Naive thymus-derived CD4-positive, alpha-beta T cell (primary cell): ENCODE measurements around the gene LST1. TPM values are rescaled to one million over a fixed set of nuclear protein-coding genes. Genes with fewer than 3 reads are reported as not detected.

ENCODE experiments used
- ATAC-seq: fragments of 150-1000 bp; cut with Tn5 transposase; 2 replicates; pipeline ENCODE4 v1.10.0; 2021; ENCODE audit warnings: mild to moderate bottlenecking, moderate library complexity
- CTCF ChIA-PET: fragments of 350-600 bp; sonication (Branson Sonifier 250); formaldehyde crosslinking; loops from one replicate; lab custom pipeline; 2021; ENCODE audit warnings: antibody characterized with exemption; lab: Charles Lee
- POLR2A ChIA-PET: fragments of 350-600 bp; sonication (Branson Sonifier 250); formaldehyde crosslinking; loops from one replicate; lab custom pipeline; 2021; ENCODE audit warnings: antibody characterized with exemption, inconsistent platforms; lab: Charles Lee
- DNase-seq, 9 donors: peaks; one replicate each; pipeline versions ENCODE4 v3.0.0 to v3.0.0-alpha.2; 2020 to 2022; ENCODE audit warnings: mixed read lengths in 1 of 9
- H3K27ac ChIP-seq: one replicate; pipeline ENCODE4 v1.7.0; 2013; ENCODE audit warnings: mild to moderate bottlenecking, low read depth, low read length, moderate library complexity
- H3K27me3 ChIP-seq, 2 donors: one replicate each; pipeline ENCODE4 v1.7.0; 2013; ENCODE audit warnings: low read length in 2 of 2, mild to moderate bottlenecking in 2 of 2, moderate library complexity in 2 of 2; ENCODE audit not compliant: control insufficient read depth in 2 of 2, insufficient read depth in 2 of 2
- H3K36me3 ChIP-seq, 3 experiments: 1 replicate in 2 of 3; 2 replicates in 1 of 3; pipeline ENCODE4 v1.7.0; 2013; ENCODE audit warnings: low read length in 3 of 3, mild to moderate bottlenecking in 3 of 3, moderate library complexity in 1 of 3; ENCODE audit not compliant: insufficient read depth in 3 of 3, control insufficient read depth in 2 of 3
- H3K4me1 ChIP-seq, 2 donors: one replicate each; pipeline ENCODE4 v1.7.0; 2013; ENCODE audit warnings: low read length in 2 of 2, mild to moderate bottlenecking in 2 of 2, moderate library complexity in 1 of 2; ENCODE audit not compliant: control insufficient read depth in 2 of 2, insufficient read depth in 2 of 2
- H3K4me3 ChIP-seq: 2 replicates; pipeline ENCODE4 v1.7.0; 2013; ENCODE audit warnings: mild to moderate bottlenecking, low read length
- H3K9me3 ChIP-seq, 3 experiments: 1 replicate in 2 of 3; 2 replicates in 1 of 3; pipeline ENCODE4 v1.7.0; 2013; ENCODE audit warnings: low read length in 3 of 3; ENCODE audit not compliant: control insufficient read depth in 2 of 3
- H3K27ac Mint-ChIP-seq, 9 donors: one replicate each; pipeline ENCODE4 v1.8.0; 2020 to 2022; ENCODE audit warnings: mixed read lengths in 9 of 9, mild to moderate bottlenecking in 8 of 9, moderate library complexity in 5 of 9, inconsistent platforms in 2 of 9
- H3K27me3 Mint-ChIP-seq, 5 donors: one replicate each; pipeline ENCODE4 v1.8.0; 2021 to 2022; ENCODE audit warnings: mixed read lengths in 5 of 5, mild to moderate bottlenecking in 1 of 5
- H3K36me3 Mint-ChIP-seq, 5 donors: one replicate each; pipeline ENCODE4 v1.8.0; 2020 to 2022; ENCODE audit warnings: mixed read lengths in 5 of 5, mild to moderate bottlenecking in 3 of 5, inconsistent platforms in 1 of 5
- H3K4me1 Mint-ChIP-seq, 7 donors: one replicate each; pipeline ENCODE4 v1.8.0; 2020 to 2022; ENCODE audit warnings: mixed read lengths in 7 of 7, mild to moderate bottlenecking in 3 of 7, inconsistent platforms in 1 of 7
- H3K4me3 Mint-ChIP-seq, 10 donors: one replicate each; pipeline ENCODE4 v1.8.0; 2020 to 2022; ENCODE audit warnings: mild to moderate bottlenecking in 10 of 10, mixed read lengths in 10 of 10, moderate library complexity in 6 of 10, inconsistent platforms in 2 of 10
- H3K9me3 Mint-ChIP-seq, 11 donors: one replicate each; pipeline ENCODE4 v1.8.0; 2020 to 2022; ENCODE audit warnings: mixed read lengths in 11 of 11, mild to moderate bottlenecking in 4 of 11, inconsistent platforms in 1 of 11, moderate library complexity in 1 of 11
- intact Hi-C, 2 donors: fragments of 100-400 bp; cut with micrococcal nuclease; formaldehyde crosslinking; loops; one replicate each; pipeline ENCODE4 v1.15.1; 2023
- polyA plus RNA-seq, 2 donors: library from polyadenylated mRNA; unstranded; fragments of 300-500 nt; fragmentation: Illumina TruSeq; gene quantifications; one replicate each; pipeline ENCODE4 v1.2.3, GENCODE V29; 2021
- total RNA-seq, 6 experiments: library from RNA in 5 of 6; stranded (reverse) in 5 of 6; gene quantifications; 1 replicate in 5 of 6; 2 replicates in 1 of 6; pipeline ENCODE4 v1.2.3 and lab custom pipeline; 2021 to 2026

The LST1 gene
- total and polyA plus RNA-seq, 7 experiments from 2014 or later = 8.4 to 234 (median 16.2) TPM

DNA sequence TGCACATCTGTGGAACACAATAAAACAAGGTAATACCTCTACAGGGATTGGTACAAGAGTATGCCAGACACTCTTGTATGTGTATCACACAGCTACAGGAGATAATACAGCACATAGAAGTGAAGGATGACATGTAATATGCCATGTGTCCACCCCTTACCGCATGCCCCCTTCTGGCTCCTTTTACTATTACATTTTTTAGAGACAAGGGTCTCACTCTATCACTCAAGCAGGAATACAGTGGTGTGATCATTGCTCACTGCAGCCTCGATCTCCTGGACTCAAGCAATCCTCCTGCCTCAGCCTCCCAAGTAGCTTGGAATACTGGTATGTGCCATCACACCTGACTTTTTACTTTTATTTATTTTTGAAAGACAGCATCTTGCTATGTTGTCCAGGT, 10.9 kb downstream of the LST1 start:
- no peaks in the 10 kb centered on the region for H3K9me3 ChIP-seq
- intact Hi-C loops = loop anchor here (1.0 to 5.0 kb wide), 5 partner anchors 15 to 195 kb away; partner anchors contain the start of genes LTB (in 1 of the 2), MICA (in 1 of the 2) and PRRC2A (in 1 of the 2)
- Mint-ChIP-seq H3K36me3 (no peaks in the 10 kb centered on the region), H3K27me3 (no peaks in the 10 kb centered on the region), H3K9me3 (peaks cover 0 to 1% (median 0%) of the 10 kb centered on the region in 11 donors), H3K4me1 (peaks cover 34 to 60% (median 55%) of the 10 kb centered on the region in 7 donors), H3K27ac (peak overlapping the region; percentile 52 to 95 (median 81)), H3K4me3 (peak overlapping the region in 9 of 10 donors; percentile 38 to 68 (median 55))
- no peaks in the 10 kb centered on the region for H3K27me3 ChIP-seq
- peak; percentile 89 for ATAC-seq
- peaks cover 34 to 44% of the 10 kb centered on the region in 2 donors for H3K4me1 ChIP-seq
- peak in 7 of 9 donors; percentile 68 to 83 (median 79) for DNase-seq
- ChIA-PET POLR2A (interaction anchor here (0.6 to 66.4 kb wide), 6 partner anchors 19 to 1067 kb away, joined by 3 to 3078 read pairs (median 5); partner anchors contain the start of genes AIF1, ATP6V1G2, DDX39B and LST1), CTCF (interaction anchor here (0.6 to 13.5 kb wide), 16 partner anchors 13 to 1399 kb away, joined by 3 to 687 read pairs (median 13); partner anchors contain the start of genes AIF1, ATP6V1G2, BAG6 and DDX39B)
- H3K27ac ChIP-seq = peak overlapping the region; percentile 47
- H3K36me3 ChIP-seq = no peaks in the 10 kb centered on the region
- no peak overlapping the region for H3K4me3 ChIP-seq

DNA sequence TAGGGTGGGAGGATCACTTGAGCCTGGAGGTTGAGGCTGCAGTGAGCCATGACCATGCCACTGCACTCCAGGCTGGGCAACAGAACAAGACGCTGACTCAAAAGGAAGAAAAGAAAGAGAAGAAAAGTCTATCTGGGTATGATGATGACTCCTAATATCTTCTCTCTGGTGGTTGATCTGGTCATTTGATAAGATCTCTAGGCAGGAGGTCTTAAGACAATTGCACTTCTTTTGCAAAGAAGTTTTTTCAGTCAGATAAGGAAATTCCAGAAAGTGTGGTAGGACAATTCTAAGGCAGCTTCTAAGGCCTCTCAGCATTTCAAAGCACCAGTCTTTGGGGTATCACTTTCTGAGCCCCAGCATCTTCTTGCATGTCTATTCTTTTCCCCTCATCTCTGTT, 21.2 kb downstream of the LST1 start:
- Mint-ChIP-seq H3K4me3 (no peak overlapping the region), H3K9me3 (no peaks in the 10 kb centered on the region), H3K27ac (no peak overlapping the region), H3K27me3 (peaks cover 0 to 3% (median 0%) of the 10 kb centered on the region in 5 donors), H3K4me1 (peaks cover 0 to 4% (median 0%) of the 10 kb centered on the region in 7 donors), H3K36me3 (no peaks in the 10 kb centered on the region)
- ATAC-seq = no peak
- Histone ChIP-seq H3K9me3 (no peaks in the 10 kb centered on the region), H3K4me3 (no peak overlapping the region), H3K27ac (no peak overlapping the region), H3K36me3 (no peaks in the 10 kb centered on the region), H3K27me3 (no peaks in the 10 kb centered on the region), H3K4me1 (no peaks in the 10 kb centered on the region)
- ChIA-PET POLR2A (interaction anchor here (0.6 to 66.4 kb wide), 3 partner anchors 43 to 543 kb away, joined by 3 to 3078 read pairs (median 3); partner anchors contain the start of genes ATP6V1G2, DDX39B, LST1 and LTA), CTCF (interaction anchor here (1.1 to 1.2 kb wide), 2 partner anchors 9 to 114 kb away, joined by 3 to 5 read pairs; no protein-coding TSS in a partner anchor)
- DNase-seq = no peak
- intact Hi-C loops = no loop called here

DNA sequence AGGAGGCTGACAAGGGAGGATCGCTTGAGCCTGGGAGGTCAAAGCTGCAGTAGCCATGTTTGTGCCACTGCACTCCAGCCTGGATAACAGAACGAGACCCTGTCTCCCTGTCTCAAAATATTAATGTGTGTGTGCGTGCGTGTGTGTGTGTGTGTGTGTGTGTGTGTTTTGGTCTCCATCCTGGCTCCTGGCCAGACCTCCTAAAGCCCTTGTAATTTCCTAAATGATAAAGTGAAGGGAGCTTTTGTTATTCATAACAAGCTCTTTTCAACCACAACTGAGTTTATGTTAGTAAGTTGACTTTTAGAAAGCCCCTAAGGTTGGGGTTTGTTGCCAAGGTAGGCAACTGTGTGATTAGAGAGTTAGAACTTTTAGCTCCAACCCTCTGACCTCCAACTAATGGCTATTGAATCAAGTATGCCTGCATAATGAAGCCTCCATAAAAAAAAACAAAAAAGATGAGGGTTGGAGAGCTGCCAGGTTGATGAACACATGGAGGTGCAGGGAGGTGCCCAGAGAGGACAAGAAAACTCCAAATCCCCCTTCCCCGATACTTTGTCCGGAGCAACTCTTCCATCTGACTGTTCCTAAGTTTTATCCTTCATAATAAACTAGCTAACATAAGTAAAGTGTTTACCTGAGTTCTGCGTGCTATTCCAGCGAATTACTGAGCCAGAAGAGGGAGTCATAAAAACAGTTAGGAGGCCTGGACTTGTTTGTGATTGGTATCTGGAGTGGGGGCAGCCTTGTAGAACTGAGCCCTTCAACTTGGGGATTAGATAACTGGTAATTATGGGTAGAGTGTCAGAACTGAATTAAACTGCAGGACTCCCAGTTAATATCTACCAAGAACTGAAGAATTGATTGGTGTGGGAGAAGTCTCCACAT, 23.7 kb downstream of the LST1 start:
- Mint-ChIP-seq H3K27me3 (peaks cover 0 to 3% (median 0%) of the 10 kb centered on the region in 5 donors), H3K4me3 (no peak overlapping the region), H3K27ac (peak overlapping the region in 2 of 9 donors; percentile 41 to 45), H3K36me3 (no peaks in the 10 kb centered on the region), H3K4me1 (peaks cover 4 to 14% (median 8%) of the 10 kb centered on the region in 7 donors), H3K9me3 (no peaks in the 10 kb centered on the region)
- H3K36me3 ChIP-seq = no peaks in the 10 kb centered on the region
- no peaks in the 10 kb centered on the region for H3K27me3 ChIP-seq
- H3K9me3 ChIP-seq = no peaks in the 10 kb centered on the region
- no peak overlapping the region for H3K27ac ChIP-seq
- intact Hi-C loops = no loop called here
- no peak overlapping the region for H3K4me3 ChIP-seq
- H3K4me1 ChIP-seq = peaks cover 0 to under 1% of the 10 kb centered on the region in 2 donors
- no peak for ATAC-seq
- DNase-seq = no peak
- ChIA-PET POLR2A (interaction anchor here (0.6 to 66.4 kb wide), 5 partner anchors 20 to 229 kb away, joined by 3 to 3078 read pairs (median 3); partner anchors contain the start of genes ATP6V1G2, BAG6, DDX39B and LST1), CTCF (interaction anchor here (0.7 to 2.4 kb wide), 3 partner anchors 11 to 742 kb away, joined by 3 to 15 read pairs (median 4); no protein-coding TSS in a partner anchor)

DNA sequence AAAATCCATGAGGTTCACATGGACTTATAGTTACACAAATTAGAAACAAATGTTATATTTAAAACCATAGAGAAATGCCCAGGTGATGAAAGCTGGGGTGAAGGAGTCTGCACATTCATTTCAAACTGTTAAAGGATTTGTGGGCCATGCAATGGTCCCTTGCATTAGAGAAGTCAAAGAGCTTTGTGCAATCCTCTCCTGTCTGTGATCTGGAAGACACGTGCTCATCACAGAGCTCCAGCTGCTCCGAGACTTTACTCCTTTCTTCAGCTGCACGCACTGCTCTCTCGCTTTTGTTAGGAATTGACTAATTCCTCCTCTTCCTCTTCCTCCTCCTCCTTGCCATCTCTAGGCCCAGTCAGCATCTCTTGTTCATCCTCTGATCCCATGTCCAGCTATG, 24.9 kb downstream of the LST1 start:
- Histone ChIP-seq H3K27me3 (no peaks in the 10 kb centered on the region), H3K4me1 (peaks cover 0 to 13% of the 10 kb centered on the region in 2 donors), H3K27ac (no peak overlapping the region), H3K4me3 (no peak overlapping the region), H3K9me3 (no peaks in the 10 kb centered on the region), H3K36me3 (no peaks in the 10 kb centered on the region)
- H3K4me3 Mint-ChIP-seq = no peak overlapping the region
- H3K27me3 Mint-ChIP-seq = peaks cover 0 to 3% (median 0%) of the 10 kb centered on the region in 5 donors
- no peaks in the 10 kb centered on the region for H3K36me3 Mint-ChIP-seq
- intact Hi-C loops = no loop called here
- CTCF ChIA-PET = interaction anchor here (2.4 kb wide), 1 partner anchor 12 kb away, joined by 15 read pairs; no protein-coding TSS in a partner anchor
- POLR2A ChIA-PET = interaction anchor here (0.6 to 66.4 kb wide), 3 partner anchors 12 to 208 kb away, joined by 3 to 3078 read pairs (median 4); partner anchors contain the start of genes ATP6V1G2, DDX39B, LST1 and LTA
- ATAC-seq = no peak
- peak overlapping the region in 1 of 9 donors; percentile 14 for H3K27ac Mint-ChIP-seq
- peaks cover 0 to under 1% (median 0%) of the 10 kb centered on the region in 11 donors for H3K9me3 Mint-ChIP-seq
- DNase-seq = no peak
- peaks cover 13 to 26% (median 20%) of the 10 kb centered on the region in 7 donors for H3K4me1 Mint-ChIP-seq

DNA sequence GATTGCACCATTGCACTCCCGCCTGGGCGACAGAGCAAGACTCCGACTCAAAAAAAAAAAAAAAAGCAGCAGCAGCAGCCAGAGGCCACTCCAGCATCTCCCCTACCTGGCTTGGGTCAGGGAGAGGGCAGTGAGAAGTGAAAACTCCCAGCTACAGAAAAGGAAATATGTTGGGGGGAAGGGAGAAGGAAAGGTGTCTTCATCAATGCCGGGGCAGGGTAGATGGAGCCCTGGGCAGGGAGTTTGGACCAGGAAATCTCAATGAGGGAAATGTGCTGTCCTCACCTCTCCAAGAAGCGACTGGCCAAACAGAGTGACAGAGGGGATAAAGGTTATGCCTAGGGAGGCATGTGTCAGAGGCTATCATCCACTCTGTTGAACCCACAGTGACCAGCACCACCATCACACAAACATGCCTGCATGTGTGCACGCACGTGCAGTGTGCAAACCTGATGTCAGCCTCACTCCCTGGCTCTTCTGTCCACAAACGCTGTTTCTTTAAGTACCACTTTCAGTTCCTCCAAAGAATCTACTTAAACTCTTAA, 28.1 kb downstream of the LST1 start:
- ATAC-seq (peak; percentile 49), DNase-seq (no peak)
- Mint-ChIP-seq H3K27me3 (peaks cover 0 to 3% (median 0%) of the 10 kb centered on the region in 5 donors), H3K9me3 (peaks cover 0 to 1% (median 0%) of the 10 kb centered on the region in 11 donors), H3K36me3 (peaks cover 0 to 9% (median 0%) of the 10 kb centered on the region in 5 donors), H3K4me3 (peak overlapping the region in 1 of 10 donors; percentile 6), H3K4me1 (peaks cover 23 to 43% (median 36%) of the 10 kb centered on the region in 7 donors), H3K27ac (peak overlapping the region in 4 of 9 donors; percentile 48 to 93 (median 90))
- H3K4me3 ChIP-seq = no peak overlapping the region
- H3K9me3 ChIP-seq = no peaks in the 10 kb centered on the region
- no peaks in the 10 kb centered on the region for H3K27me3 ChIP-seq
- H3K4me1 ChIP-seq = peaks cover 0 to 23% of the 10 kb centered on the region in 2 donors
- CTCF ChIA-PET = interaction anchor here (0.8 kb wide), 1 partner anchor 16 kb away, joined by 3 read pairs; no protein-coding TSS in a partner anchor
- H3K27ac ChIP-seq = no peak overlapping the region
- no peaks in the 10 kb centered on the region for H3K36me3 ChIP-seq
- intact Hi-C loops = no loop called here
- POLR2A ChIA-PET = interaction anchor here (0.9 to 66.4 kb wide), 2 partner anchors 35 to 50 kb away, joined by 3 to 3078 read pairs; partner anchors contain the start of genes ATP6V1G2, DDX39B, LST1 and LTA
